Kidney epithelial cell (primary cell): ENCODE data around the gene HES7. TPM values are rescaled to one million over a fixed set of nuclear protein-coding genes. Genes with fewer than 3 reads are reported as not detected.
"Not testable (repeated sequence)": the region's sequence is repeated elsewhere in the genome, so short reads cannot be mapped to it uniquely, and the experiment has no call there.

Source experiments
- DNase-seq: peaks from one replicate; pipeline ENCODE4 v3.0.0-alpha.2; 2010; ENCODE audit warnings: low read depth
- H3K27me3 ChIP-seq: 2 replicates; pipeline ENCODE4 v1.6.0; 2011; ENCODE audit warnings: low read length; ENCODE audit not compliant: control insufficient read depth, insufficient read depth
- H3K36me3 ChIP-seq: 2 replicates; pipeline ENCODE4 v1.5.1; 2011; ENCODE audit warnings: low read length; ENCODE audit not compliant: control insufficient read depth, insufficient read depth
- H3K4me3 ChIP-seq: 2 replicates; pipeline ENCODE4 v1.5.1; 2011; ENCODE audit warnings: low read depth, mild to moderate bottlenecking, control low read depth, low read length
- total RNA-seq: library from RNA; depleted of rRNA; stranded (reverse); fragments of >200 nt; gene quantifications from 2 replicates; pipeline ENCODE4 v1.2.3, GENCODE V29; 2015
- TF ChIP-seq, protein P1 (sequence below): IDR thresholded peaks from 2 replicates; pipeline ENCODE4 v1.5.1; 2011; ENCODE audit warnings: mild to moderate bottlenecking, moderate library complexity, low read length, control low read depth, inconsistent platforms; ENCODE audit not compliant: insufficient read depth, poor library complexity, severe bottlenecking

HES7 gene
- total RNA-seq, 1 donor from 2014 or later = not detected

- H3K4me3 ChIP-seq = no peak overlapping the region
- H3K27me3 ChIP-seq = peaks cover 33% of the 10 kb centered on the region
- TF ChIP-seq, protein P1, sequence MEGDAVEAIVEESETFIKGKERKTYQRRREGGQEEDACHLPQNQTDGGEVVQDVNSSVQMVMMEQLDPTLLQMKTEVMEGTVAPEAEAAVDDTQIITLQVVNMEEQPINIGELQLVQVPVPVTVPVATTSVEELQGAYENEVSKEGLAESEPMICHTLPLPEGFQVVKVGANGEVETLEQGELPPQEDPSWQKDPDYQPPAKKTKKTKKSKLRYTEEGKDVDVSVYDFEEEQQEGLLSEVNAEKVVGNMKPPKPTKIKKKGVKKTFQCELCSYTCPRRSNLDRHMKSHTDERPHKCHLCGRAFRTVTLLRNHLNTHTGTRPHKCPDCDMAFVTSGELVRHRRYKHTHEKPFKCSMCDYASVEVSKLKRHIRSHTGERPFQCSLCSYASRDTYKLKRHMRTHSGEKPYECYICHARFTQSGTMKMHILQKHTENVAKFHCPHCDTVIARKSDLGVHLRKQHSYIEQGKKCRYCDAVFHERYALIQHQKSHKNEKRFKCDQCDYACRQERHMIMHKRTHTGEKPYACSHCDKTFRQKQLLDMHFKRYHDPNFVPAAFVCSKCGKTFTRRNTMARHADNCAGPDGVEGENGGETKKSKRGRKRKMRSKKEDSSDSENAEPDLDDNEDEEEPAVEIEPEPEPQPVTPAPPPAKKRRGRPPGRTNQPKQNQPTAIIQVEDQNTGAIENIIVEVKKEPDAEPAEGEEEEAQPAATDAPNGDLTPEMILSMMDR = no peak
- no peaks in the 10 kb centered on the region for H3K36me3 ChIP-seq
- DNase-seq = no peak
These were observed 13.0 kb downstream of the HES7 start for GRCh38 chr17:8110907-8111306.

GRCh38 chr17:8110456-8110804 lies 13.5 kb downstream of the HES7 start:
- H3K4me3 ChIP-seq = no peak overlapping the region
- H3K36me3 ChIP-seq = no peaks in the 10 kb centered on the region
- H3K27me3 ChIP-seq = peaks cover 29% of the 10 kb centered on the region
- DNase-seq = no peak
- TF ChIP-seq, protein P1 = no peak

GRCh38 chr17:8109661-8110455 lies 14.0 kb downstream of the HES7 start:
- H3K36me3 ChIP-seq = no peaks in the 10 kb centered on the region
- TF ChIP-seq, protein P1 = peak; percentile 93
- no peak for DNase-seq
- peaks cover 29% of the 10 kb centered on the region for H3K27me3 ChIP-seq
- H3K4me3 ChIP-seq = peak overlapping the region; percentile 19

DNA sequence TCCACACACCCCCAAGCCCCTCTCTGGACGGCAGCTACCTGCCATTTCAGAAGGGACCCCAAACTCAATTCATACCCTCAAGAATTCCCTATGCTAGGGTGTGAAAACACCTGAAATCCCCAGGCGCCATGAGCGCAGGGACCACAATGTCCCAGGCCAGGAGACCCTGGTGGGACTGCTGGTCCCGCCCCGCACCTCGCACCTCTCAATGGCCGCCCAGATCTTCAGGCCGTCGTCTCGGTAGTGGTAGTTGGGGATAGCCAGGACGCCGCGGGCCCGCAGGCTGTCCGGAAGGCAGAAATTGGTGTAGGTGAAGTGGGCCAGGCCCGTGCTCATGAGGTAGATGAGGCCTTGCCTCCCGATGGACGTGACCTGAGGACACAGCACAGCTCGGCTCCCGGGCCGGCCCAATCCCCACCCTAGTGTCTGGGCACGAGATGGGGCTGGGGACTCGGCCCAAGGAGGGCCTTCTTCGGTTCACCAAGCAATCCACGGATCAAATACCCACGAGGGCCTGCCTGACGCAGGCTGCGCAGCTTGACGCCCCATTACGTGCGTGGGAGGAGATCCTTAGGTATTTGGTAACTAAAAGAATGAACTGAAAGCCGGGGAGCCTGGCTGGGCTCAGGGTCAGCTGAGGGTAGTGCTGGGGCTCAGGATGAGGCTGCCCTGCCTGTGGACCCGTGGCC lies 14.8 kb downstream of the HES7 start:
- Histone ChIP-seq H3K36me3 (no peaks in the 10 kb centered on the region), H3K27me3 (peaks cover 26% of the 10 kb centered on the region), H3K4me3 (no peak overlapping the region)
- TF ChIP-seq, protein P1 = no peak
- no peak for DNase-seq

DNA sequence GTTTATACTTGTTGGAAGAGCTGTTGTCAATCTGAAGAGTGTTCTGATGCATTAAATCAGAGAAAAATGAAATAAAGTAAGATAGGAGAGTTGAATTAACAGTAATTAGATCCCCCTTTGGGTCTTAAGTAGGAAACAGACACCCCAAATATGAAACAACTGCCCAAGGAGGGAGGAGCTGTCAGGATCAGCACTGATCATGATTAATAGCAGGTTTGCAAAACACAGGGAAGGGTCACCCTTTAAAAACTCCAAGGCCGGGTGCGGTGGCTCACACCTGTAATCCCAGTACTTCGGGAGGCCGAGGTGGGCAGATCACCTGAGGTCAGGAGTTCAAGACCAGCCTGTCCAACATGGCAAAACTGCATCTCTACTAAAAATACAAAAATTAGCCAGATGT lies 16.9 kb downstream of the HES7 start:
- not testable (repeated sequence) for H3K36me3 ChIP-seq, DNase-seq, H3K4me3 ChIP-seq
- peaks cover 26% of the 10 kb centered on the region for H3K27me3 ChIP-seq

DNA sequence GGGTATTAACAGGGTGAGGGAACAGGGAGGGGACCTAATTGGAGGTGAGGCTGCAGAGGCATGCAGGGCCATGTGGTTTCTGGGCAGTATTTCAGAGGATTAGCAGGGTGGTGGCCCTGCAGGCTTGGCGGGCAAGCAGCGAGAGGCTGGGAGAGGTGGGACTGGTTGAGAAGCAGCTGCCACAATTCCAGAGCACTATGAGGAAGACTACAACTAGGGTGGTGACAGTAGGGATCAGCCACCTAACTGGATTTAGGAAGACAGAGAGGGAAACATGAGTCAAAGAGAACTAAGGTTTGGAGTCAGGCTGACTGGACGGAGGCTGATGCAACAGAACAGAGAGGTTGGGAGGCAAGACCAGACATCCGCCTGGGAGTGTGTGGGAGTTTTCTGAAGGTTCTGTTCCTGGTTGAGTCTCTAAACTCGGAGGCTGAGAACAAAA lies 17.9 kb downstream of the HES7 start:
- Histone ChIP-seq H3K36me3 (no peaks in the 10 kb centered on the region), H3K27me3 (peaks cover 25% of the 10 kb centered on the region), H3K4me3 (no peak overlapping the region)
- DNase-seq = no peak
- TF ChIP-seq, protein P1 = no peak
